Right lobe of liver (tissue), 4 donors: ENCODE measurements around the gene RPS6KA2.

Experiments
- CTCF ChIP-seq, 4 donors: fragments of 200-600 bp in 3 of 4; fragments of 450-650 bp in 1 of 4; IDR thresholded peaks; one replicate each; pipeline versions ENCODE4 v1.5.1 to v1.8.0; 2016 to 2022; ENCODE audit warnings: antibody characterized with exemption in 4 of 4, mild to moderate bottlenecking in 2 of 4
- POLR2A ChIP-seq: fragments of 450-650 bp; IDR thresholded peaks from one replicate; pipeline ENCODE4 v1.6.1; 2017; ENCODE audit warnings: antibody characterized with exemption, mild to moderate bottlenecking
- donor health status: DM: no; HTN: no; CAD: no.
- donor health status: DM: no; HTN: no; CAD: no.
- donor health status: DM: no; HTN: yes; CAD: no.

- TF ChIP-seq CTCF (IDR thresholded peaks at IDR 0.05) (no peak), POLR2A (no peak)
Measured at GRCh38 chr6:166430269-166430668, 196.8 kb downstream of the RPS6KA2 start.
